Measurements from ENCODE around the gene PRAMEF4. TPM values are rescaled to one million over a fixed set of nuclear protein-coding genes. Genes with fewer than 3 reads are reported as not detected.
A peak's percentile ranks its signal among the peaks of the same experiment; 100 is the strongest.
"Not testable (repeated sequence)": the region's sequence is repeated elsewhere in the genome, so short reads cannot be mapped to it uniquely, and the experiment has no call there.

The PRAMEF4 gene
- not detected for total RNA-seq
- polyA plus RNA-seq (ENCODE audit: insufficient read length in 6 of 6) = not detected
- long read RNA-seq, donor 1 = 0 reads
- long read RNA-seq, donor 2 = 0 reads
- long read RNA-seq, donor 3 = 0 reads
- long read RNA-seq, donor 4 = 0 reads
- long read RNA-seq, donor 5 = 0 reads
- long read RNA-seq, donor 6 = 0 reads
- long read RNA-seq, donor 7 = 0 reads
- long read RNA-seq, donor 8 = 0 reads
- long read RNA-seq, donor 9 = 0 reads
- long read RNA-seq, donor 10 = 0 reads
- long read RNA-seq, donor 11 = 0 reads
- long read RNA-seq, donor 12 = 0 reads

DNA sequence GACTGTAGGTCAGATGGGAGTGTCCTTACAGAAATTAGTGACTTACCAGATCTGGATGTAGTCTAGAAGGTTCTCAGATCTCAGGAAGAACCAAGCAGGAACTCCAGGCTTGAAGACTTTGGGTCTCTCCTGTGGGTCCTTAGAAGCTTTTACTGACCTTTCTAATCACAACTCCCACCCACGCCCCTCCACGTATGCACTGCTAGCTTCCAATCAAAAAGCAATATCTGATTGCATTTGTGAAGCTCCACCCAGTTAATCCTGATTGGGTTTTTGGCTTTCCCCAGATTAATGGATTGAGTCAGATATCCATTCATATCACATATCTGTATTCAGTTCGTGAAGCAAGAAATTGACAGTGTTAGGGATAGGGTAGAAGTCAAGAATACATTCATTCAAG, at the start of gene PRAMEF4:
Gene PRAMEF4 (minus strand): TSS at position 101 of the 400 bp plus-strand sequence. CDS start 2,807 bp downstream, outside the sequence.
- H3K27ac ChIP-seq; H3K4me3 ChIP-seq; H3K9me3 ChIP-seq; H3K27me3 ChIP-seq; intact Hi-C loops (cut with DNase I); H3K36me3 ChIP-seq; DNase-seq; H3K4me1 ChIP-seq; ATAC-seq: not testable (repeated sequence)

DNA sequence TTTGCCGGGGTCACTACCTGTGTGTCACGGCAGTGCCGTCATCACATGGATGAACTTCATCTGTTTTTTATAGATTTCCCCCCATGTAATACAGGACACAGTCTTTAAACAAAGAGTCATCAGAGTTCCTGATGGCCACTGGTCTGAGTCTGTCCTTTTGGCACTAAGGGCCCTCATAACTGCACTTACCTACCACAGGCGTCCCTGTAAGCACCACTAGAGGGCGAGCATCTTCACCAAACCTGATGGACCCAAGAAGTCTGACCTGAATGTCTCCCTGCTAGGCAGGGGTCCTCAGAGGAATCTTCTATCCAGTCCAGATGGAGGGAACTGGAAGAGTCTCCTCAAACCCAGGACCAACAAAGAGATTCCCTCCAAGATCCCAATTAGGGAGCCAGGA, 38.4 kb upstream of the PRAMEF4 start:
- H3K27ac ChIP-seq; H3K9me3 ChIP-seq; DNase-seq; H3K27me3 ChIP-seq; H3K36me3 ChIP-seq; intact Hi-C loops (cut with DNase I); H3K4me1 ChIP-seq; H3K4me3 ChIP-seq: not testable (repeated sequence)
- peak; percentile 59 for ATAC-seq

DNA sequence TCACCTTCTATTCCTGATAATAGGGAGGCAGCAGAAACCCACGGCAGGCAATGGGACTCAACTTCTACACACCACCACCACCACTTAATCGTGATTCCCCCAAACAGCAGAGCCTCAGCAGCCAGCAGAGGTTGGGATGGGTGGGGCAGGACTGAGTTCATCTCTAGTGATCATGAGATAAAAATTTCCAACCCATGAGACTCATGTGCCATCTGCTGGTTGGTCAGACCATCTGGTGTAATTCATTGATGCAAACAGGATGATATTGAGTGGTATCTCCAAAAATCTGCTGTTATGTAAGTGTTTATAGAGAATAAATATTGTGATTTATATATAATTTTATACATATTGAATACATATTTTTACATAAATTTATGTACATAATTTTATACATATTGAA, 35.7 kb upstream of the PRAMEF4 start:
- not testable (repeated sequence) for H3K27me3 ChIP-seq

DNA sequence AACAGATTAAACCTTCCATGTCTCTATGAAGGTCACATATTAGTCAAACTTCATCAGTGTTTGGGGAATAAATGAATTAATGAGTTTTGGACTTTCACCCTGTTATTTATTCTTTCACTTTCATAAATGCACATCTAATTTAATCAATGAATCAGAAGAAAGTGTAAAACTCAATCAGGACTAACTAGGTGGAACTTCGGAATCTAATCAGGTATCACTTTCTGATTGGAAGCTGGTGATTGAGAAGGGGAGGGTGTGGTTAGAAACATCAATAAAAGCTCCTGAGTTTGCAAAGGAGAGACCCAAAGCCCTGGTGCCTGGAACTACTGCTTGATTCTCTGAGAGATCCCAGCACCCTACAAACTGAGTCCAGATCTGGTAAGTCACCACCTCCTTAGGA, 30.3 kb upstream of the PRAMEF4 start, which contains the start of gene PRAMEF7:
Gene PRAMEF7 (plus strand): TSS at position 301 of the 400 bp plus-strand sequence. CDS start 1,083 bp downstream, outside the sequence.
- ATAC-seq; DNase-seq; H3K4me3 ChIP-seq; H3K9me3 ChIP-seq; H3K27ac ChIP-seq; H3K27me3 ChIP-seq; H3K4me1 ChIP-seq; intact Hi-C loops (cut with DNase I); H3K36me3 ChIP-seq: not testable (repeated sequence)

More for the DNA sequence above, 35.7 kb upstream of the PRAMEF4 start:
- H3K36me3 ChIP-seq; H3K9me3 ChIP-seq; intact Hi-C loops (cut with DNase I); H3K27ac ChIP-seq; H3K4me3 ChIP-seq; H3K4me1 ChIP-seq; ATAC-seq; DNase-seq: not testable (repeated sequence)

DNA sequence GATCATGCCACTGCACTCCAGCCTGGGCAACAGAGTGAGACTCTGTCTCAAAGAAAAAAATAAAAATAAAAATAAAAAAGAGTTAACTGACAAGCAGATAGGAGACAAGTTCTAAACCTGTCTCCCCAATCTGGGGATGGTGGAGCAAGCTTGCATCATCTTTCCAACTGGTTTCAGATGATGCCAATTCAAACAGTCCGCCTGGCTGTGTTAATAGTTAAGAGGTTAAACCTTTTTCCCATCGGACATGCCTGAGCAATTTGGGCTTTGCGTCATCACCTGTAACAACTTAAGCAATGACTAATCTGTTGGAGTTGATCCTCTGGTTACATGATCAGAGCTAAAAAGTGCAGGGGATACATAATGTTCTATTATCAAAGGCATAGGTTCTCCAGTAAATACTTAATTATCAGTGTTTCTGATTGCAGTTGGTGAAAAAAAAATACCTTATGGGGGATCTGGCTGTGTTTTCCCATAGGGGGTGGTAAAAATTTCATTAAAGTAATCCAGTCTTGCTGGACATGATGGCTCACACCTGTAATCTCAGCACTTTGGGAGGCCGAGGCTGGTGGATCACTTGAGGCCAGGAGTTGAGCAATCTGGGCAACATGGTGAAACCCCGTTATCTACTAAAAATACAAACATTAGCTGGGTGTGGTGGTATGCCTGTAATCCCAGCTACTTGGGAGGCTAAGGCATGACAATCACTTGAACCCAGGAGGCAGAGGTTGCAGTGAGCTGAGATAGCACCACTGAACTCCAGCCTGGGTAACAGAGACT, 18.0 kb upstream of the PRAMEF4 start:
- H3K36me3 ChIP-seq; ATAC-seq; intact Hi-C loops (cut with DNase I); H3K27me3 ChIP-seq; H3K27ac ChIP-seq; H3K4me1 ChIP-seq; H3K9me3 ChIP-seq; H3K4me3 ChIP-seq; DNase-seq: not testable (repeated sequence)

DNA sequence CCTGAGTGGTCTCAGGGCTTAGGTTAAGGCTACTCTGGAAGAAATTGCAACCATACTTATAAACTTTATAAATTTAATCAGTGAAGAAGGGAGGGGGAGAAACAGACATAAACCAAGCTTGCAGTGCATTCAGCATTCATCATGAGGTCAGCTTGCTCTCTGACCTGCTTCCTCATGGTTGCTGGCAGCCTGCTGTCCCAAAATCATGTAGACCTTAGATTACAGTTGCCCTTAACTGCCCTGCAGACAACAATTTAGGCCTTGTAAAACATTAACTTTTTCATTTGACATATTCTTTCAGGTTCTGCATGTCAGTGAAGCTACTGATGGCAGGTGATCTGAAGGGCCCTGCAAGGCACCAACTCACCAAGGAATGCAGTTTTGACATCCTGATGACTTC, 13.2 kb upstream of the PRAMEF4 start:
- H3K36me3 ChIP-seq; H3K27me3 ChIP-seq; DNase-seq; H3K9me3 ChIP-seq; H3K27ac ChIP-seq; H3K4me1 ChIP-seq; intact Hi-C loops (cut with DNase I); H3K4me3 ChIP-seq; ATAC-seq: not testable (repeated sequence)

DNA sequence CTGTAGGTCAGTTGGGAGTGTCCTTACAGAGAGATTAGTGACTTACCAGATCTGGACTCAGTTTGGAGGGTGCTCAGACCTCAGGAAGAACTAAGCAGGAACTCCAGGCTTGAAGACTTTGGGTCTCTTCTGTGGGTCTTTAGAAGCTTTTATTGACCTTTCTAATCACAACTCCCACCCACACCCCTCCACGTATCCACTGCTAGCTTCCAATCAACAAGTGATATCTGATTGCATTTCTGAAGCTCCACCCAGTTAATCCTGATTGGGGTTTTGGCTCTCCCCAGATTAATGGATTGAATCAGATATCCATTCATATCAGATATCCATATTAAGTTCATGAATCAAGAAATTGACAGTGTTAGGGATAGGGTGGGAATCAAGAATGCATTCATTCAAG, 12.2 kb upstream of the PRAMEF4 start, which contains the start of gene PRAMEF10:
Gene PRAMEF10 (minus strand): TSS at position 101 of the 400 bp plus-strand sequence. CDS start 2,423 bp downstream, outside the sequence.
- DNase-seq; intact Hi-C loops (cut with DNase I); H3K27ac ChIP-seq; H3K27me3 ChIP-seq; H3K4me1 ChIP-seq; H3K36me3 ChIP-seq; H3K9me3 ChIP-seq; H3K4me3 ChIP-seq; ATAC-seq: not testable (repeated sequence)

DNA sequence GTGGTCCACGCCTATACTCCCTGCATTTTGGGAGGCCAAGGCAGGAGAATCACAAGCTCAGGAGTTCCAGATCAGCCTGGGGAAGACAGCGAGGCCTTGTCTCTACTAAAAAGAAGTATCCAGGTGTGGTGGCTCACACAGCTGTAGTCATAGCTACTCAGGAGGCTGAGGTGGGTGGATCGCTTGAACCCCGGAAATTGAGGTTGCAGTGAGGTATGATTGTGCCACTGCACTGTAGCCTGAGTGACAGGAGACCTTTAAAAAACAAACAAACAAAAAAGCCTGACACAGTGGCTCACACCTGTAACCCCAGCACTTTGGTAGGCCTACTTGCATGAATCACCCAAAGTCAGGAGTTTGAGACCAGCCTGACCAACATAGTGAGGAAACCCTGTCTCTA, 7.5 kb downstream of the PRAMEF4 start:
- H3K27me3 ChIP-seq; ATAC-seq; intact Hi-C loops (cut with DNase I); H3K4me3 ChIP-seq; H3K9me3 ChIP-seq; H3K27ac ChIP-seq; DNase-seq; H3K4me1 ChIP-seq; H3K36me3 ChIP-seq: not testable (repeated sequence)

DNA sequence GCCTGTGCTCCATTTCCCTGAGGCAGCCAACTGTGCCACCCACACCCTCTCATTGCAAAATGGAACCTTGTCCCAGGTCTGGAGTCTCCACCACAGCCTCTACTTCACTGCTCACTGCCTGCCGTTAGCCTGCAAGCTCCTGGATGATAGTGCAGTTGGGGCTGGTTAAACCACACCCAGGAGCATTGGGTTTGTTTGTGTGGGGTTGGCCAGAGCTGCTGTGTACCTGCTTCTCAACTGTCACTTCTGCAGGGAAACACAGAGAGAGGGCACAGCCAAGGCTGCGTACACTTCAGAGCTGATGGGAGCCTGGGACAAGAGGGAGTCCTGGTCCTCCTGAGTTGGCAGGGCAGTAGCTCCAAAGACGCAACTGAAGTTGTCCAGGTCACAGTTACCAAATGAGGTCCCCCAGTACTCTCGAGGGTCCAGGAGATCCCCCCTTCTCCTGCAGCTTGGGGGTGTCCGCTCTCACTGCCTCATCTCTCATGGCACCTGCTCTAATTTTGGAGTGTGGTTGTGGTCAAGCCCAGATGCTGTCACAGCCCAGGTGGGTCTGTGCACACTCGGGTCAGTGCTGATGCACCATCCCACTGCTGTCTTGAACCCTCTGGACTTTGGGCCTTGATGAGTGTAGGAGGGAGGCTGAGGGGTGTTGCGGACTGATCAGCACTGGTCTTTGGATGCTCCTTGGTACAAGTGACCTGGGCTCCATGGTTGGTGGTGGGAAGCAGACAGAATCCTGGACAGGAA, 22.7 kb downstream of the PRAMEF4 start:
- H3K9me3 ChIP-seq; H3K27me3 ChIP-seq; ATAC-seq; H3K27ac ChIP-seq; H3K36me3 ChIP-seq; H3K4me3 ChIP-seq; H3K4me1 ChIP-seq; DNase-seq; intact Hi-C loops (cut with DNase I): not testable (repeated sequence)

DNA sequence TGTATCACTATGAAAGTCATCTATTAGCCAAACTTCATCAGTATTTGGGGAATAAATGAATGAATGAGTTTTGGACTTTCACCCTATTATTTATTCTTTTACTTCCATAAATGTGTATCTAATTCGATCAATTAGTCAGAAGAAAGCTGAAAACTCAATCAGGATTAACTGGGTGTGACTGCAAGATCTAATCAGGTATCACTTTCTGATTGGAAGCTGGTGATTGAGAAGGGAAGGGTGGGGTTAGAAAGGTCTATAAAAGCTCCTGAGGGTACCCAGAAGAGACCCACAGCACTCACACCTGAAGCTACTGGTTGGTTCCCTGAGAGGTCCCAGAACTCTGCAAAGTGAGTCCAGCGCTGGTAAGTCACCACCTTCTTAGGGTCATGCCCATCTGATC, 29.2 kb downstream of the PRAMEF4 start, which contains the start of gene PRAMEF2:
Gene PRAMEF2 (plus strand): TSS at position 301 of the 400 bp plus-strand sequence. CDS start 1,924 bp downstream, outside the sequence.
- H3K36me3 ChIP-seq; H3K4me3 ChIP-seq; ATAC-seq; H3K27ac ChIP-seq; DNase-seq; H3K27me3 ChIP-seq; H3K9me3 ChIP-seq; H3K4me1 ChIP-seq; intact Hi-C loops (cut with DNase I): not testable (repeated sequence)

All from left lung (tissue), 14 donors.